ENCODE measurements around the gene C14orf132. TPM values are rescaled to one million over a fixed set of nuclear protein-coding genes. Genes with fewer than 3 reads are reported as not detected.

C14orf132 gene
- total and polyA plus RNA-seq, 2 experiments from 2014 or later, result 13.9 to 14.1 TPM

GRCh38 chr14:96095058-96095457 is 55.9 kb downstream of the C14orf132 start:
- Histone ChIP-seq H3K9me3 (ENCODE audit: low read depth) (no peaks in the 10 kb centered on the region), H3K27me3 (no peaks in the 10 kb centered on the region), H3K36me3 (no peaks in the 10 kb centered on the region), H3K4me3 (no peak overlapping the region), H3K4me1 (ENCODE audit: low read depth) (peaks cover 5% of the 10 kb centered on the region), H3K27ac (no peak overlapping the region)
- no peak for DNase-seq (ENCODE audit: low read depth in 1 of 2, low spot score in 1 of 2)
- TF ChIP-seq, protein P1, sequence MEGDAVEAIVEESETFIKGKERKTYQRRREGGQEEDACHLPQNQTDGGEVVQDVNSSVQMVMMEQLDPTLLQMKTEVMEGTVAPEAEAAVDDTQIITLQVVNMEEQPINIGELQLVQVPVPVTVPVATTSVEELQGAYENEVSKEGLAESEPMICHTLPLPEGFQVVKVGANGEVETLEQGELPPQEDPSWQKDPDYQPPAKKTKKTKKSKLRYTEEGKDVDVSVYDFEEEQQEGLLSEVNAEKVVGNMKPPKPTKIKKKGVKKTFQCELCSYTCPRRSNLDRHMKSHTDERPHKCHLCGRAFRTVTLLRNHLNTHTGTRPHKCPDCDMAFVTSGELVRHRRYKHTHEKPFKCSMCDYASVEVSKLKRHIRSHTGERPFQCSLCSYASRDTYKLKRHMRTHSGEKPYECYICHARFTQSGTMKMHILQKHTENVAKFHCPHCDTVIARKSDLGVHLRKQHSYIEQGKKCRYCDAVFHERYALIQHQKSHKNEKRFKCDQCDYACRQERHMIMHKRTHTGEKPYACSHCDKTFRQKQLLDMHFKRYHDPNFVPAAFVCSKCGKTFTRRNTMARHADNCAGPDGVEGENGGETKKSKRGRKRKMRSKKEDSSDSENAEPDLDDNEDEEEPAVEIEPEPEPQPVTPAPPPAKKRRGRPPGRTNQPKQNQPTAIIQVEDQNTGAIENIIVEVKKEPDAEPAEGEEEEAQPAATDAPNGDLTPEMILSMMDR (IDR thresholded peaks at IDR 0.05; ENCODE audit: low read depth, low read length), result no peak

- H3K36me3 ChIP-seq, result no peaks in the 10 kb centered on the region
- peaks cover 4% of the 10 kb centered on the region for H3K4me1 ChIP-seq (ENCODE audit: low read depth)
- H3K9me3 ChIP-seq (ENCODE audit: low read depth), result no peaks in the 10 kb centered on the region
- H3K27ac ChIP-seq, result no peak overlapping the region
- TF ChIP-seq, protein P1 (IDR thresholded peaks at IDR 0.05; ENCODE audit: low read depth, low read length), result no peak
- H3K4me3 ChIP-seq, result no peak overlapping the region
- DNase-seq (ENCODE audit: low read depth in 1 of 2, low spot score in 1 of 2), result peak in 1 of 2 donors; percentile 82
- no peaks in the 10 kb centered on the region for H3K27me3 ChIP-seq
Observed at GRCh38 chr14:96095581-96096476, 56.7 kb downstream of the C14orf132 start.

GRCh38 chr14:96096639-96097610 is 57.8 kb downstream of the C14orf132 start:
- H3K36me3 ChIP-seq, result no peaks in the 10 kb centered on the region
- H3K27me3 ChIP-seq, result no peaks in the 10 kb centered on the region
- H3K9me3 ChIP-seq (ENCODE audit: low read depth), result no peaks in the 10 kb centered on the region
- no peak overlapping the region for H3K27ac ChIP-seq
- DNase-seq (ENCODE audit: low read depth in 1 of 2, low spot score in 1 of 2), result no peak
- TF ChIP-seq, protein P1 (IDR thresholded peaks at IDR 0.05; ENCODE audit: low read depth, low read length), result no peak
- no peak overlapping the region for H3K4me3 ChIP-seq
- H3K4me1 ChIP-seq (ENCODE audit: low read depth), result no peaks in the 10 kb centered on the region

DNA sequence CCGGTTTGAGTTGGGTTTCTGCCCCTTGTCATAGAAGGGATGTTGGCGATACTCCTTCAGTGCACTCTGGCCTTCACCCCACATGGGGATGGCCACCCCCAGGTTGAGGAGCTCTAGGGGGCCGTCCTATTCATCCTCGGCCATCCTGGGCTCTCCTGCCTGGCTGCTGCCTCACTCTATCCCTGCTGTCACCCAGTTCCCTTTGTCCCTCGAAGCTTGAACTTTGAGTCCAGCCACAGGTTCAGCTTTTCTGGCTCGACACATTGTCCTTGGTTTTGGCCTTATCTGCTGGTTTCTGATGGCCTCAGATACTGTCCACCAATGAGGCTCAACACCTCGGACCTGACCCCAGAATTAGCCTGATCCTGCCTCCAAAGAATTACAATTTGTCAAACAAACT is 58.6 kb downstream of the C14orf132 start:
- no peaks in the 10 kb centered on the region for H3K4me1 ChIP-seq (ENCODE audit: low read depth)
- H3K9me3 ChIP-seq (ENCODE audit: low read depth), result no peaks in the 10 kb centered on the region
- no peaks in the 10 kb centered on the region for H3K36me3 ChIP-seq
- H3K27ac ChIP-seq, result no peak overlapping the region
- DNase-seq (ENCODE audit: low read depth in 1 of 2, low spot score in 1 of 2), result no peak
- no peak overlapping the region for H3K4me3 ChIP-seq
- H3K27me3 ChIP-seq, result no peaks in the 10 kb centered on the region
- TF ChIP-seq, protein P1 (IDR thresholded peaks at IDR 0.05; ENCODE audit: low read depth, low read length), result no peak

GRCh38 chr14:96098309-96098998 is 59.3 kb downstream of the C14orf132 start:
- DNase-seq (ENCODE audit: low read depth in 1 of 2, low spot score in 1 of 2), result peak; percentile 78 to 79
- Histone ChIP-seq H3K27me3 (no peaks in the 10 kb centered on the region), H3K36me3 (no peaks in the 10 kb centered on the region), H3K4me3 (no peak overlapping the region), H3K4me1 (ENCODE audit: low read depth) (no peaks in the 10 kb centered on the region), H3K27ac (no peak overlapping the region), H3K9me3 (ENCODE audit: low read depth) (no peaks in the 10 kb centered on the region)
- TF ChIP-seq, protein P1 (IDR thresholded peaks at IDR 0.05; ENCODE audit: low read depth, low read length), result peak; percentile 91
